ENCODE results near the gene CALY.

GRCh38 chr10:133385214-133385613 is 48.5 kb upstream of the CALY start:
- TF ChIP-seq POLR2A (IDR thresholded peaks at IDR 0.05) (no peak), POLR2AphosphoS5 (IDR thresholded peaks at IDR 0.05) (no peak)
